Neutrophil (primary cell): ENCODE measurements around the gene TACC2.

Experiments used
- H3K27ac ChIP-seq: fragments of 200-600 bp; sonication (generic); 2 replicates; pipeline ENCODE4 v1.5.1; 2016; ENCODE audit warnings: mild to moderate bottlenecking, moderate library complexity
- H3K27me3 ChIP-seq: fragments of 200-600 bp; sonication (generic); 2 replicates; pipeline ENCODE4 v1.6.0; 2016; ENCODE audit warnings: mild to moderate bottlenecking
- H3K36me3 ChIP-seq: fragments of 200-600 bp; sonication (generic); 2 replicates; pipeline ENCODE4 v1.5.1; 2017
- H3K4me1 ChIP-seq, 2 experiments: fragments of 200-600 bp in 1 of 2; sonication (generic) in 1 of 2; 1 replicate in 1 of 2; 2 replicates in 1 of 2; pipeline versions ENCODE4 v1.5.1 to v1.6.1; 2013 to 2016; ENCODE audit warnings: low read depth in 1 of 2, low read length in 1 of 2, mild to moderate bottlenecking in 1 of 2, moderate library complexity in 1 of 2; ENCODE audit not compliant: control insufficient read depth in 1 of 2, insufficient read depth in 1 of 2
- H3K4me3 ChIP-seq, 2 experiments: fragments of 200-600 bp in 1 of 2; sonication (generic) in 1 of 2; 1 replicate in 1 of 2; 2 replicates in 1 of 2; pipeline ENCODE4 v1.5.1; 2013 to 2016; ENCODE audit warnings: low read depth in 1 of 2, low read length in 1 of 2, mild to moderate bottlenecking in 1 of 2, moderate library complexity in 1 of 2
- H3K9me3 ChIP-seq: fragments of 200-600 bp; sonication (generic); 2 replicates; pipeline ENCODE4 v1.5.1; 2016
- CTCF ChIP-seq: fragments of 200-600 bp; sonication (generic); IDR thresholded peaks from 2 replicates; pipeline ENCODE4 v1.5.1; 2016; ENCODE audit warnings: antibody characterized with exemption

Gene TACC2

GRCh38 chr10:122255509-122256301 lies 266.7 kb downstream of the TACC2 start:
- H3K9me3 ChIP-seq: no peaks in the 10 kb centered on the region
- H3K4me1 ChIP-seq: no peaks in the 10 kb centered on the region
- no peak overlapping the region for H3K27ac ChIP-seq
- peaks cover 7% of the 10 kb centered on the region for H3K27me3 ChIP-seq
- no peak for TF ChIP-seq CTCF
- H3K4me3 ChIP-seq: no peak overlapping the region
- no peaks in the 10 kb centered on the region for H3K36me3 ChIP-seq

- Histone ChIP-seq H3K4me1 (no peaks in the 10 kb centered on the region), H3K27me3 (peaks cover 7% of the 10 kb centered on the region), H3K27ac (no peak overlapping the region), H3K4me3 (no peak overlapping the region), H3K36me3 (no peaks in the 10 kb centered on the region), H3K9me3 (no peaks in the 10 kb centered on the region)
- no peak for TF ChIP-seq CTCF
Observed at GRCh38 chr10:122257041-122257440, 268.1 kb downstream of the TACC2 start.

DNA sequence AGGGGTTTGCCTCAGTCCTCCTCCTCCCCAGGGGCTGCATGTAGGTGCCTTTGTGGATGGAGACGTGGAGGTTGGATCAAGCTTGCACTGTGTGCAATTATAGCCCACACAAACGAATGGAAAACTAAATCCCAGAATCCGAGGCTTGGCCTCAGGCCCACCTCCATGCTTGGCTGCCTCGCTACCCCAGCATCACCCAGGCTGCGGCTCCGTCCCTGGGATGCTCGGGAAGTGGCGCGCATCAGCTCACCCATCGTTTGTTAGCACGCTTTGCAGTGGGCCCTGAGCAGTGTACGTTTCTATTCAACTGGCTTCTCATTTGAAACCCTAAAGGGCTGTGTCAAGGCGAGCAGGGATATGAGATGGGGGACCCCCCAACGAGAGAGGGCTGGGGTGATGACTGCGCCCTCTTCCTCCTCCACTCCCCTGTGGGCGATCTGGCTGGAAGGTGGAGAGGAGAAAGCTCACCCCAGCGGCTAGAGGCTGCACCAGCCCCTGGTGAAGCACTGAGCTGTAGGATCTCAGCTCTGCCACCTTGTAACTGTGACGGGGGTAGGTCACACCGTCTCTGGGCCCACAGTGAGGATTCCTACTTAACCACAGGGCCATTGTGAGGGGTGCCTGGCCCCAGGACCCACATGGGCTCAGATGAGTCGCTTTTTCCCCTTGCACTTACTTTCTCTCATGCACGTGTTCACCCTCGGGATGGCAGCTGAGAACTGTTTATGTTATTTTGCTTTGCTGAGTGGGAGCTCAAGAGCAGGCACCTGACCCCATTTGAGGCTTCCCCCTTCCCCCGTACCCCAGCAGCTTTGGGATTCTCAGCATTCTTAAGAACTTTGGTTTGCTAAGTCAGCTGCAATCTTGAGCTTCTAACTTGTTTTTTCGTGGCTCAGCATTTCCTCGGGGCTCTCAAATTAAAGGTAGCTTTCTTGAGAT lies 269.4 kb downstream of the TACC2 start:
- H3K27me3 ChIP-seq: peaks cover 7% of the 10 kb centered on the region
- no peak overlapping the region for H3K27ac ChIP-seq

DNA sequence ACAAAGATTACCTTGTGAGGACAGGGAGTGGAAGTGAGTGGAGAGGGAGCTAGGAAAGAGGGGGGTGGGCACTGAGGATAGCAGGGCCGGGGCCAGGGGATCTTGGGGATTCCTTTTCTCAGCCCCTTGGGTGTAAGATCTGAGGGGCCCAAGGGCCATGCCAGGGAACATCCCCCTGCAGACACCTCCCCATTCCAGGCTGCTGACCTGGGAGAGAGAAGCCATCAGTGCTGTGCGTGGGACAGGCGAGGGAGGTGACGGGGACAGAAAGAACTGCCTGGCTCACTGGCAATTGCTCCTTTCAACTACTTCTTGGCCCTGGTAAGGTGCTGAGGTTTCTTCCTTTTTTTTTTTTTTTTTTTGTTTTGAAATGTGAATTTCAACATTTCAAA lies 270.1 kb downstream of the TACC2 start:
- Histone ChIP-seq H3K36me3 (no peaks in the 10 kb centered on the region), H3K4me1 (no peaks in the 10 kb centered on the region), H3K27ac (no peak overlapping the region), H3K4me3 (no peak overlapping the region), H3K27me3 (peaks cover 7% of the 10 kb centered on the region), H3K9me3 (no peaks in the 10 kb centered on the region)
- TF ChIP-seq CTCF: no peak

More for the DNA sequence above, 269.4 kb downstream of the TACC2 start:
- no peaks in the 10 kb centered on the region for H3K9me3 ChIP-seq
- no peak overlapping the region for H3K4me3 ChIP-seq
- no peaks in the 10 kb centered on the region for H3K4me1 ChIP-seq
- no peak for TF ChIP-seq CTCF
- no peaks in the 10 kb centered on the region for H3K36me3 ChIP-seq

DNA sequence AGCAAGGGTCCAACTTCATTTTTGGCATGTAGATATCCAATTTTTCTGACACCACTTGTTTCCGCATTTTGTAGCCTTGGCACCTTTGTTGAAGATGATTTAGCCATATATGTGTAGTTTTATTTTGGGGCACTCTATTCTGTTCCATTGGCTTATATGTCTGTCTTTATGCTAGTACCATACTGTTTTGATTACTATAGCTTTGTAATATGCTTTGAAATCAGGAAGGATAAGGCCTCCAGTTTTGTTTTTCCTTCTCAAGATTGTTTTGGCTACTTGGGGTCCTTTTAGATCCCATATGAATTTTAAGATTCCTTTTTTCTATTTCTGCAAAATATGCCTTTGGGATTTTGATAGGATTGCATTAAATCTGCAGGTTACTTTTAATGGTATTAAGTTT lies 272.6 kb downstream of the TACC2 start:
- peaks cover 7% of the 10 kb centered on the region for H3K27me3 ChIP-seq

More for the DNA sequence above, 272.6 kb downstream of the TACC2 start:
- no peak for TF ChIP-seq CTCF
- H3K4me3 ChIP-seq: no peak overlapping the region
- H3K9me3 ChIP-seq: no peaks in the 10 kb centered on the region
- no peaks in the 10 kb centered on the region for H3K36me3 ChIP-seq
- H3K27ac ChIP-seq: no peak overlapping the region
- H3K4me1 ChIP-seq: no peaks in the 10 kb centered on the region
